Ovary (tissue), 9 donors: ENCODE results near the gene RPL36A. TPM values are rescaled to one million over a fixed set of nuclear protein-coding genes. Genes with fewer than 3 reads are reported as not detected.

ENCODE experiments used
- DNase-seq, 5 donors: peaks; one replicate each; pipeline ENCODE4 v3.0.0-alpha.2; 2019 to 2020
- H3K27ac ChIP-seq, 2 donors: fragments of 200-600 bp; one replicate each; pipeline versions ENCODE4 v1.5.1 to v1.8.0; 2019 to 2022
- H3K27me3 ChIP-seq: fragments of 200-600 bp; one replicate; pipeline ENCODE4 v1.8.0; 2022
- H3K36me3 ChIP-seq: fragments of 200-600 bp; sonication (generic); one replicate; pipeline ENCODE4 v1.5.1; 2019
- H3K4me1 ChIP-seq: one replicate; pipeline ENCODE4 v1.8.1; 2013; ENCODE audit warnings: mild to moderate bottlenecking, moderate library complexity; ENCODE audit not compliant: insufficient read depth
- H3K4me3 ChIP-seq: fragments of 200-600 bp; sonication (generic); one replicate; pipeline ENCODE4 v1.5.1; 2017
- H3K9me3 ChIP-seq, 2 donors: fragments of 200-600 bp in 1 of 2; sonication (generic) in 1 of 2; one replicate each; pipeline versions ENCODE4 v1.5.1 to v1.8.1; 2013 to 2019; ENCODE audit warnings: mild to moderate bottlenecking in 1 of 2, moderate library complexity in 1 of 2
- EP300 ChIP-seq: sonication (generic); formaldehyde crosslinking; IDR thresholded peaks from one replicate; pipeline ENCODE4 v1.6.1; 2017; ENCODE audit warnings: antibody characterized with exemption
- POLR2A ChIP-seq: fragments of 450-650 bp; IDR thresholded peaks from one replicate; pipeline ENCODE4 v1.6.1; 2017; ENCODE audit warnings: antibody characterized with exemption, mild to moderate bottlenecking, moderate library complexity
- WGBS, 3 donors: extraction: QIAGEN DNeasy Blood & Tissue Kit in 1 of 3; methylation state at CpG; one replicate each; pipeline versions ENCODE4 v1.1.5 to v1.1.7; 2013 to 2017; 5-methylcytosine and 5-hydroxymethylcytosine counted together
- intact Hi-C, 4 donors: fragments of 100-400 bp; cut with DNase I; formaldehyde crosslinking; loops; one replicate each; pipeline versions ENCODE4 v1.11.0 to v1.15.1; 2022 to 2023
- polyA plus RNA-seq, 2 donors: library from polyadenylated mRNA; stranded (reverse); fragments of 200-250 nt in 1 of 2; fragments of 350-450 nt in 1 of 2; fragmentation: Illumina TruSeq in 1 of 2; extraction: RNeasy Lipid Tissue Mini Kit (QIAGEN cat#74804) in 1 of 2; gene quantifications; one replicate each; pipeline ENCODE4 v1.2.3, GENCODE V29; 2013 to 2014
- total RNA-seq, 7 donors: library from RNA; depleted of rRNA in 2 of 7; stranded (reverse); fragments of >200 nt in 2 of 7; fragmentation: NEBNext Ultra II Directional in 3 of 7; extraction: Animal tissue kit (Norgen Biotek cat#: 25700) in 3 of 7; gene quantifications; one replicate each; pipeline versions ENCODE4 v1.1.0 to v1.2.4, GENCODE V29; 2016 to 2023
- TF ChIP-seq, protein P1 (sequence below), 3 donors: fragments of 450-650 bp in 2 of 3; fragments of 200-600 bp in 1 of 3; IDR thresholded peaks; one replicate each; pipeline versions ENCODE4 v1.5.1 to v1.8.0; 2016 to 2022; ENCODE audit warnings: antibody characterized with exemption in 3 of 3, mild to moderate bottlenecking in 1 of 3
- donor health status: DM: no; HTN: no; CAD: no; lungs with moderate emphysema.
- donor health status: DM: no; HTN: no; CAD: no.
- donor health status: Bipolar disorder and iron deficiency.
- donor health status: DM: yes; HTN: yes; CAD: no.
- donor health status: DM: no; HTN: no; CAD: no.
- donor health status: DM: yes; HTN: yes; CAD: no.

RPL36A gene
- total and polyA plus RNA-seq, 9 donors: 405 to 5,275 (median 581) TPM

DNA sequence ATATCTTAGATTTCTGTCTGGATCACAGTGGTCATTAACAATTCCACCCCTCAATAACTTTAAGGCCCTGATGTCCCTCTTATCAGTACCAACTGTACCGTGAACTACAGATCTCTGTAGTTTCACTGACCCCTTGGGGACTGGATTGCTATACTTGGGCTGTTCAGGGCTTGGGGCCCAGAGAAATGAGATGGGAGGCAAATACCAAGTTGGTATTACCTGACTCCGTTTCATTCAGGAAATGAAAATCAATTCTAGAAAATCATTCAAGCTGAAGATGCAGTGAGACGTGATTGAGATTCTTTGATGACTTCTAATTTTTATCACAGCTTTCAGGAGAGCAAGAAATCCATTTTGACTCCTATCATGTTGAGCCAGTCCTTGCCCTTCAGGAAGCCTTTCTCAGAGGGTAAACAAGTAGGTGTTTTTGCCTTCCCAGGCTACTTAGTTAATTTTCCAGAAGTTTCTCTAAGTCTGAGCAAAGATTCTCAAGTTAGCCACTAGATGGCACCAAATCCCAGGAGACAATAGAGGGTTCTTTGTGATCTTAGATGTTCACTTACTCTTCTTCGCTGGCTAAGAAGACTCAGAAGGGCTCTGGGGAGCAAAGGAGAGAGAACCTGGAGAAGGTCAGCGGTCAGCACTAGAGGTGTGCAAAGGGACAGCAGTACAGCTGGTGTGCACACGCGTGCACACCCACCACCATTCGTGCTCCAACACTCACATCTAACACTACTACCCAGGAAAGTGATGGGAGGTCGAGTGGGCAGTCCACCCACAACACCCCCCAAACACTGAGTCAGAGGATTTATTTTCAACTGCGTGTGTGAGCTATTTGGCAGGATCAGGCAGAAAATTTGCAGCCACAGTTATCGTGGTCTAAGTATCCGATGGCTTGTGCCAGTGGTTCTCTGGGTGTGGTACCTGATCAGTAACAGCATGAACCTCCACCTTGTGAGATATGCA, 24.7 kb downstream of the RPL36A start:
- H3K27ac ChIP-seq: peak overlapping the region; percentile 4 to 70
- peaks cover 6% of the 10 kb centered on the region for H3K4me1 ChIP-seq
- H3K27me3 ChIP-seq: no peaks in the 10 kb centered on the region
- WGBS, 3 donors: 27 to 36% (median 29%) methylated on average over 12 of the region's 12 CpGs
- peak in 3 of 5 donors; percentile 27 to 42 (median 40) for DNase-seq
- no peak overlapping the region for H3K4me3 ChIP-seq
- no peaks in the 10 kb centered on the region for H3K9me3 ChIP-seq
- intact Hi-C loops: loop anchor here in 1 of 4 donors (5.0 to 10.0 kb wide), 2 partner anchors 69 to 382 kb away; partner anchors contain the start of gene ARMCX4
- no peaks in the 10 kb centered on the region for H3K36me3 ChIP-seq
- TF ChIP-seq POLR2A: no peak
- TF ChIP-seq, protein P1, sequence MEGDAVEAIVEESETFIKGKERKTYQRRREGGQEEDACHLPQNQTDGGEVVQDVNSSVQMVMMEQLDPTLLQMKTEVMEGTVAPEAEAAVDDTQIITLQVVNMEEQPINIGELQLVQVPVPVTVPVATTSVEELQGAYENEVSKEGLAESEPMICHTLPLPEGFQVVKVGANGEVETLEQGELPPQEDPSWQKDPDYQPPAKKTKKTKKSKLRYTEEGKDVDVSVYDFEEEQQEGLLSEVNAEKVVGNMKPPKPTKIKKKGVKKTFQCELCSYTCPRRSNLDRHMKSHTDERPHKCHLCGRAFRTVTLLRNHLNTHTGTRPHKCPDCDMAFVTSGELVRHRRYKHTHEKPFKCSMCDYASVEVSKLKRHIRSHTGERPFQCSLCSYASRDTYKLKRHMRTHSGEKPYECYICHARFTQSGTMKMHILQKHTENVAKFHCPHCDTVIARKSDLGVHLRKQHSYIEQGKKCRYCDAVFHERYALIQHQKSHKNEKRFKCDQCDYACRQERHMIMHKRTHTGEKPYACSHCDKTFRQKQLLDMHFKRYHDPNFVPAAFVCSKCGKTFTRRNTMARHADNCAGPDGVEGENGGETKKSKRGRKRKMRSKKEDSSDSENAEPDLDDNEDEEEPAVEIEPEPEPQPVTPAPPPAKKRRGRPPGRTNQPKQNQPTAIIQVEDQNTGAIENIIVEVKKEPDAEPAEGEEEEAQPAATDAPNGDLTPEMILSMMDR (IDR thresholded peaks at IDR 0.05): peak; percentile 56 to 74 (median 59)

DNA sequence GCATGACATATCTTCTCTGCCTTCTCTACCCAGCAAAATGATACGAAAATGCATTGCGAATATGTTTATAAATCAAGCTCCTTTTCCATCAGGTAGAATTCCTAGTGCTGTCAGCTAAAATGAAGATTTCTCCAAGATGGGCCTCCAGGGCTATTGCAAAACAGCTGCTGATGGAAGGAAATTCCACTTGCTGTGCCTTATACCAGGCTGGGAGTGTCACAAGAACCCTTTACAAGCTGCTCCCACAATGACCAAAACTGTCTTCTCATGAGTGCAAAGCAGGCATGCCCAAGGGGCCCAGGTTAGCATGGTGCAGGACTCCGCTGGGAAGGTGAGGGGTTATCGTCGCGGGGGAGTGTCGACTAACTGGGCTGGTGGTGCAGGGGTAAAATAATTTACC, 25.9 kb downstream of the RPL36A start:
- Histone ChIP-seq H3K9me3 (no peaks in the 10 kb centered on the region), H3K4me3 (no peak overlapping the region), H3K4me1 (peaks cover 6% of the 10 kb centered on the region), H3K27ac (peak overlapping the region in 1 of 2 donors; percentile 93), H3K36me3 (no peaks in the 10 kb centered on the region), H3K27me3 (no peaks in the 10 kb centered on the region)
- WGBS, 3 donors: 62 to 73% (median 68%) methylated on average over 7 of the region's 7 CpGs
- TF ChIP-seq POLR2A: no peak
- no peak for TF ChIP-seq EP300
- TF ChIP-seq, protein P1 (IDR thresholded peaks at IDR 0.05): no peak
- intact Hi-C loops: loop anchor here in 1 of 4 donors (5.0 to 10.0 kb wide), 2 partner anchors 68 to 381 kb away; partner anchors contain the start of gene ARMCX4
- no peak for DNase-seq

DNA sequence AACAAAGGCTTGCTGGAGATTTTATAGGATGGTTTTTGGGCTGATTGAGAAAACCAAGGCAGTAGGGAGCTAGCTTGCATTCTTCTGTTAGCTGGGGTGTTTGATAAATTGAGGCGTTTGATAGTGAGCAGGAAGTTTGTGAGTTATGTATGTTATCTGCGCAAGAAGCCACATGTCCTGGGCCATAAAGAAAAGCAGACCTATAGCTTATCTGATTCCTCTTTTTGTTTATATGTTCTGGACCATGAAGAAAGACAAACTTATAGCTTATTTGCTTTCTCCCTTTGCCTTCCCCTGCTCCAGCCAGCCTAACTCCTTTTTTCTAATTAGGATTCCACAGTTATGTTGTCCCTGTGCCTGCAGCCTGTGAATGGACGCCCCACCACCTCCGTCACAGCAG, 26.4 kb downstream of the RPL36A start:
- Histone ChIP-seq H3K4me1 (peaks cover 4% of the 10 kb centered on the region), H3K4me3 (no peak overlapping the region), H3K27ac (peak overlapping the region in 1 of 2 donors; percentile 93), H3K9me3 (no peaks in the 10 kb centered on the region), H3K36me3 (no peaks in the 10 kb centered on the region), H3K27me3 (no peaks in the 10 kb centered on the region)
- intact Hi-C loops: loop anchor here in 1 of 4 donors (5.0 to 10.0 kb wide), 2 partner anchors 68 to 380 kb away; partner anchors contain the start of gene ARMCX4
- TF ChIP-seq EP300 (no peak), POLR2A (no peak)
- TF ChIP-seq, protein P1 (IDR thresholded peaks at IDR 0.05): no peak
- WGBS, 3 donors: 56 to 59% (median 56%) methylated on average over 4 of the region's 4 CpGs
- no peak for DNase-seq

DNA sequence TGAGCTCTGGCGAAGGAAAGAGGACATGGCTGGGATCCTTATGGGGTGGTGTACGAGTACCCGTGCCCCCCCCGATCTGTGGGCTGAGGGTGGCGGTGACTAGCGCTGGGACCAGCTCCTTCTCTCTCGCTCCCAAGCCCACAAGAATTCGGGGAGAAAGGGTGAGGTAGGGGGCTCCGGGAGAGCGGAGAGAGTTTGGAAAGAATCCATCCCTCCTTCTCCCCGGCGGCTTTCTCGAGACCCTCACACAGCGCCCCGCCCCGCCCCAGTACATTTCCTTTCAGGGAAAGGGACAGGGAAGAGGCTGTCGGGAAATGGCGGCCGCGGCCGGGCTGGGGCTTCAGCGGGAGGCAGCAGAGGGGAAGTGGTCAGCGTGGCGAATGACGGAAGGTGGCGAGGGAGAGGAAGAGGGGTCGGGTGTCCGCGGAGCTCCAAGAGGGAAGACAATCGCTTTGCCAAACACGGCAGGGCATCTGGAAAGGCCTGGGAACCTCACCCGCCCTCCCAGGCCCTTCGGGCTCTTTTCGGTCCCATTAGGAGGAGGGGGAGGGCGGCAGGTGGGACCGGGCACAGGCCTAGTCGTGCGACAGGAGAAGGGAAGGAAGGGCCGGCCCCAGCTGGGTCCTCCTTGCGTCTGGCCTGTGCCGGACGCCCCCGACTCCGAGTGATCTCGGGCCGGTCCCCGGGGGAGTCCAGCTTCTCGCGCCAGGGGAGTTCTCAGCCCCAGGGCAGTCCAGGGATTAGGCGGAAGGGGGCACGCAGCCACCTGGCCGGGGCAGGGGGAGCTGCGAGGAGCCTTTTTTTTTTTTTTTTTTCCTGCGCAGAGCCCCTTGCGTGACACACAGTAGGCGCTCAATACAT, 27.4 kb downstream of the RPL36A start:
- H3K27me3 ChIP-seq: no peaks in the 10 kb centered on the region
- DNase-seq: peak; percentile 58 to 77 (median 68)
- peak overlapping the region; percentile 55 for H3K4me3 ChIP-seq
- TF ChIP-seq, protein P1 (IDR thresholded peaks at IDR 0.05): no peak
- TF ChIP-seq POLR2A: no peak
- TF ChIP-seq EP300: no peak
- no peaks in the 10 kb centered on the region for H3K9me3 ChIP-seq
- peaks cover 4% of the 10 kb centered on the region for H3K4me1 ChIP-seq
- no peaks in the 10 kb centered on the region for H3K36me3 ChIP-seq
- intact Hi-C loops: loop anchor here in 1 of 4 donors (5.0 to 10.0 kb wide), 2 partner anchors 67 to 379 kb away; partner anchors contain the start of gene ARMCX4
- peak overlapping the region; percentile 93 to 94 for H3K27ac ChIP-seq
- WGBS, 3 donors: 19 to 33% (median 30%) methylated on average over 52 to 56 of the region's 56 CpGs
